OCI-LY3 (cell line): Measurements from ENCODE around the gene SCML2.

Experiments used
- H2AFZ ChIP-seq: fragments of 200-600, 300-600 bp; shearing (Covaris generic); 2 replicates; pipeline ENCODE4 v1.6.0; 2014; ENCODE audit warnings: antibody characterized with exemption, low read depth, low read length
- H3K27ac ChIP-seq: fragments of 200-600, 300-600 bp; sonication (generic); 2 replicates; pipeline ENCODE4 v1.5.1; 2014; ENCODE audit warnings: mild to moderate bottlenecking, low read length, moderate library complexity, mixed read lengths
- H3K27me3 ChIP-seq: fragments of 200-600, 300-600 bp; sonication (generic); 2 replicates; pipeline ENCODE4 v1.6.1; 2014; ENCODE audit warnings: low read depth, low read length, mixed read lengths
- H3K36me3 ChIP-seq: fragments of 200-600, 300-600 bp; sonication (generic); replicated peaks from 2 replicates; pipeline ENCODE3; 2014; ENCODE audit warnings: low read depth, low read length, mixed read lengths
- H3K4me1 ChIP-seq: fragments of 300-600, 200-600 bp; sonication (generic); 2 replicates; pipeline ENCODE4 v1.6.1; 2014; ENCODE audit warnings: low read length, mixed read lengths
- H3K4me2 ChIP-seq: fragments of 200-600, 300-600 bp; sonication (generic); 2 replicates; pipeline ENCODE4 v1.6.1; 2014; ENCODE audit warnings: low read length, mixed read lengths
- H3K4me3 ChIP-seq: fragments of 300-600, 200-600 bp; sonication (generic); 2 replicates; pipeline ENCODE4 v1.5.1; 2014; ENCODE audit warnings: antibody characterized with exemption, mild to moderate bottlenecking, low read length, moderate library complexity
- H3K79me2 ChIP-seq: fragments of 300-600, 200-600 bp; shearing (Covaris generic); 2 replicates; pipeline ENCODE4 v1.6.1; 2014; ENCODE audit warnings: mild to moderate bottlenecking, low read length, mixed read lengths
- H3K9ac ChIP-seq: fragments of 300-600, 200-600 bp; shearing (Covaris generic); 2 replicates; pipeline ENCODE4 v1.6.0; 2014; ENCODE audit warnings: mild to moderate bottlenecking, low read length, moderate library complexity
- H3K9me3 ChIP-seq: fragments of 200-600, 300-600 bp; shearing (Covaris generic); 2 replicates; pipeline ENCODE4 v1.6.1; 2014; ENCODE audit warnings: low read length, mixed read lengths; ENCODE audit not compliant: insufficient read depth
- H4K20me1 ChIP-seq: fragments of 200-600, 300-600 bp; sonication (generic); 2 replicates; pipeline ENCODE4 v1.6.1; 2016; ENCODE audit warnings: low read length, mixed read lengths; ENCODE audit not compliant: insufficient read depth
- EZH2phosphoT487 ChIP-seq: fragments of 200-600 bp; shearing (Covaris generic); IDR thresholded peaks from 2 replicates; pipeline ENCODE4 v1.6.1; 2018; ENCODE audit warnings: antibody characterized with exemption, mixed run types, low read depth
- TF ChIP-seq, protein P1 (sequence below): fragments of 200-600, 300-600 bp; sonication (generic); IDR thresholded peaks from 2 replicates; pipeline ENCODE4 v1.5.1; 2014; ENCODE audit warnings: antibody characterized with exemption, low read length, low read depth

Gene SCML2

DNA sequence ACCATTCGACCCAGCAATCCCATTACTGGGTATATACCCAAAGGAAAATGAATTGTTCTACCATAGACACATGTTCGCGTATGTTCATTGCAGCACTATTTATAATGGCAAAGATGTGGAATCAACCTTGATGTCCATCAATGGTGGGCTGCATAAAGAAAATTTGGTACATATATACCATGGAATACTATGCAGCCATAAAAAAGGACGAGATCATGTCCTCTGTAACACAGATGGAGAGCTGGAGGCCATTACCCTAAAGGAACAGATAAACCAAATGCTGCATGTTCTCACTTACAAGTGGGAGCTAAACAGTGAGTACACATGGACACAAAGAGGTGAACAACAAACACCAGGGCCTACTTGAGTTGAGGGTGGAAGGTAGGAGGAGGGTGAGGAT, 45.1 kb downstream of the SCML2 start:
- no peak for TF ChIP-seq EZH2phosphoT487
- Histone ChIP-seq H3K36me3 (no peaks in the 10 kb centered on the region), H3K4me3 (no peak overlapping the region), H3K79me2 (no peaks in the 10 kb centered on the region), H2AFZ (no peak overlapping the region), H3K27me3 (no peaks in the 10 kb centered on the region), H3K9ac (no peak overlapping the region), H4K20me1 (no peaks in the 10 kb centered on the region), H3K27ac (no peak overlapping the region), H3K9me3 (no peaks in the 10 kb centered on the region), H3K4me1 (no peaks in the 10 kb centered on the region), H3K4me2 (no peak overlapping the region)

DNA sequence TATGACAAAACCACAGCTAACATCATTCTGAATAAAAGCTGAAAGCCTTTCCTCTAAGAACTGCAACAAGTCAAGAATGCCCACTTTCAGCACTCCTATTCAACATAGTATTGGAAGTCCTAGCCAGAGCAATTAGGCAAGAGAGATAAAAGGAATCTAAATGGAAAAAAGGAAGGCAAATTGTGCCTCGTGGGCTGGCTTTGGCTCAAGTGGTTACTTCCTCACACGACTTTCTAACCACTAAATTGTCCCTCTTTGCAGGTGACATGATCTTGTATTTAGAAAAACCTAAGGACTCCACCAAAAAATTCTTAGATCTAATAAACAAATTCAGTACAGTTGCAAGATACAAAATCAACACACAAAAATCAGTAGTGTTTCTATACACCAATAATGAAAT, 57.2 kb downstream of the SCML2 start:
- H3K9me3 ChIP-seq = no peaks in the 10 kb centered on the region
- no peak overlapping the region for H3K9ac ChIP-seq
- TF ChIP-seq EZH2phosphoT487 = no peak
- TF ChIP-seq, protein P1, sequence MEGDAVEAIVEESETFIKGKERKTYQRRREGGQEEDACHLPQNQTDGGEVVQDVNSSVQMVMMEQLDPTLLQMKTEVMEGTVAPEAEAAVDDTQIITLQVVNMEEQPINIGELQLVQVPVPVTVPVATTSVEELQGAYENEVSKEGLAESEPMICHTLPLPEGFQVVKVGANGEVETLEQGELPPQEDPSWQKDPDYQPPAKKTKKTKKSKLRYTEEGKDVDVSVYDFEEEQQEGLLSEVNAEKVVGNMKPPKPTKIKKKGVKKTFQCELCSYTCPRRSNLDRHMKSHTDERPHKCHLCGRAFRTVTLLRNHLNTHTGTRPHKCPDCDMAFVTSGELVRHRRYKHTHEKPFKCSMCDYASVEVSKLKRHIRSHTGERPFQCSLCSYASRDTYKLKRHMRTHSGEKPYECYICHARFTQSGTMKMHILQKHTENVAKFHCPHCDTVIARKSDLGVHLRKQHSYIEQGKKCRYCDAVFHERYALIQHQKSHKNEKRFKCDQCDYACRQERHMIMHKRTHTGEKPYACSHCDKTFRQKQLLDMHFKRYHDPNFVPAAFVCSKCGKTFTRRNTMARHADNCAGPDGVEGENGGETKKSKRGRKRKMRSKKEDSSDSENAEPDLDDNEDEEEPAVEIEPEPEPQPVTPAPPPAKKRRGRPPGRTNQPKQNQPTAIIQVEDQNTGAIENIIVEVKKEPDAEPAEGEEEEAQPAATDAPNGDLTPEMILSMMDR = no peak
- H3K4me3 ChIP-seq = no peak overlapping the region
- no peaks in the 10 kb centered on the region for H4K20me1 ChIP-seq
- H3K36me3 ChIP-seq = no peaks in the 10 kb centered on the region
- H3K4me1 ChIP-seq = no peaks in the 10 kb centered on the region
- no peak overlapping the region for H2AFZ ChIP-seq
- no peak overlapping the region for H3K27ac ChIP-seq
- no peak overlapping the region for H3K4me2 ChIP-seq
- no peaks in the 10 kb centered on the region for H3K79me2 ChIP-seq
- H3K27me3 ChIP-seq = no peaks in the 10 kb centered on the region

DNA sequence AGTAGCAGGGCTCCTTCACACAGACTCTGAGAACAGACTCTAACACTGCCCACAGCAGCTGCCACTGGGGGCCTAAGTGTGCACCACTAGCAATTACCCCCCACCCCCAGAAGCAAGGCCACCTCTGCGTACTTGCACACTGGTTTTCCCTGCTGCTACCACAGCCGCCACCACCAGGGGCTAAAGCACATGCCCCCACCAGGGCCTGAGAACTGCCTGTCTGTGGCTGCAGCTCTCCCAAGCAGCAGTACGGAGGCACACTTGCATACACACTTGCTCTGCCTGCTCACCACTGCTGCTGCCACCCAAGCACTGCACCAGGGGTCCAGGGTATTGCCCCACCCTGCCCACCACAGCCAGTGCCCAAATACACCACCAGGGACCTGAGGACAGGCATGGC, 59.6 kb downstream of the SCML2 start:
- TF ChIP-seq, protein P1 = no peak
- no peak for TF ChIP-seq EZH2phosphoT487
- Histone ChIP-seq H3K79me2 (no peaks in the 10 kb centered on the region), H2AFZ (no peak overlapping the region)

DNA sequence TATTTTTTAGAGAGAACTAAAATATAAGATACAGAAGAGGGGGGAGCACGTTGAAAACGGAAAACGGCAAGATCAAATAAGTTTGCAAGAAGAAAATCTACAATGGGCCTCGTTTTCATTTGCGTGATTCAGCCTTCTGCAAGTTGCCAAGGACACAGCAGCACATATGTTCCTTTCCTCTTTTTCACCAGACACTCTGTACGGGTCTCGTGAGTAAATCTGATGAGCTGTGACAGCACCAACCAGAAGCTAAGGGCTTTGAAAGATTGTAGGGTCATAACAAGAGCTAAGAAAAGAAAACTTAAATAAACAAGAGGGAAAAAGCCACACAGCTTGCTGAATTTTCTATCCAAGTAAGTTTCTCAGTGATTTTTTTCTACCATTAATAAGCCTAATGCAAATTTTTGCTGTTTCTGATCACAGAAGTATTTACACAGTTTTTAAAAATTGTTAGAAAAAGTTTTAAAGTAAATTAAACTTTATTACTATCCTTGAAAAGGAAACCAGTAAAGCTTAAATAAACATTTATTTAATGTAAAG, 63.4 kb downstream of the SCML2 start:
- no peaks in the 10 kb centered on the region for H4K20me1 ChIP-seq
- no peak overlapping the region for H3K4me3 ChIP-seq
- H3K9me3 ChIP-seq = no peaks in the 10 kb centered on the region
- H3K79me2 ChIP-seq = no peaks in the 10 kb centered on the region
- H3K4me1 ChIP-seq = no peaks in the 10 kb centered on the region
- no peaks in the 10 kb centered on the region for H3K27me3 ChIP-seq
- no peaks in the 10 kb centered on the region for H3K36me3 ChIP-seq
- no peak overlapping the region for H3K4me2 ChIP-seq
- no peak overlapping the region for H3K27ac ChIP-seq
- no peak overlapping the region for H3K9ac ChIP-seq
- TF ChIP-seq, protein P1 = no peak
- TF ChIP-seq EZH2phosphoT487 = no peak
- H2AFZ ChIP-seq = no peak overlapping the region

More for the DNA sequence above, 59.6 kb downstream of the SCML2 start:
- Histone ChIP-seq H3K36me3 (no peaks in the 10 kb centered on the region), H4K20me1 (no peaks in the 10 kb centered on the region), H3K27ac (no peak overlapping the region), H3K27me3 (no peaks in the 10 kb centered on the region), H3K9me3 (no peaks in the 10 kb centered on the region), H3K4me1 (no peaks in the 10 kb centered on the region), H3K9ac (no peak overlapping the region), H3K4me2 (no peak overlapping the region), H3K4me3 (no peak overlapping the region)

DNA sequence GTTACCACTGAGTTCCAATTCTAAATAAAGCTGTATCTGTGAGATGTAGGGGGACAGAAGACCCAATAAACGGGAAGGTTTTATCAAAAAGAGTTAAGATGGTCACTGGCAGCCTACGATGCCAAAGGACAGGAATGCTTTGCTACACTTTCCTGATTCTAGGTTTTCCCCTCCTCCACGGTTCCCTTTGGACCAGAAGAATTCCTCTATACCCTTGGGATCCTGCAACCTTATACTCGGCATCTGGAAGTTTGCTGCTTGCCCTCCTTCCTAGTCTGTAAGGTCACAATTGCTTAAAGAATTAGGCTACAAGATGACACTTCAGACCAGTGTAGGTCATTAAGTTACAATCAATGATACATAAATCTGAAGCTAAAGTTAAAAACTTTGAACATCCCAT, 64.3 kb downstream of the SCML2 start:
- no peaks in the 10 kb centered on the region for H3K4me1 ChIP-seq
- no peak overlapping the region for H2AFZ ChIP-seq
- H3K36me3 ChIP-seq = no peaks in the 10 kb centered on the region

More for the DNA sequence above, 64.3 kb downstream of the SCML2 start:
- H3K4me2 ChIP-seq = no peak overlapping the region
- H3K27me3 ChIP-seq = no peaks in the 10 kb centered on the region
- H3K4me3 ChIP-seq = no peak overlapping the region
- no peak overlapping the region for H3K27ac ChIP-seq
- no peak overlapping the region for H3K9ac ChIP-seq
- no peaks in the 10 kb centered on the region for H4K20me1 ChIP-seq
- no peaks in the 10 kb centered on the region for H3K9me3 ChIP-seq
- no peaks in the 10 kb centered on the region for H3K79me2 ChIP-seq
- no peak for TF ChIP-seq EZH2phosphoT487
- TF ChIP-seq, protein P1 = no peak
